GM21367 (cell line): Measurements from ENCODE around the gene USP17L26.
"Not testable (repeated sequence)": the region's sequence is repeated elsewhere in the genome, so short reads cannot be mapped to it uniquely, and the experiment has no call there.

Source experiments
- ATAC-seq: cut with Tn5 transposase; IDR thresholded peaks from one replicate; pipeline ENCODE4 v1.9.1; 2021; ENCODE audit not compliant: unreplicated experiment

Gene USP17L26

GRCh38 chr4:9334358-9334757 lies at the start of gene USP17L26:
TSS of gene USP17L26 (plus strand) at chr4:9334658. CDS start at chr4:9334658, 0 bp downstream.
- not testable (repeated sequence) for ATAC-seq

DNA sequence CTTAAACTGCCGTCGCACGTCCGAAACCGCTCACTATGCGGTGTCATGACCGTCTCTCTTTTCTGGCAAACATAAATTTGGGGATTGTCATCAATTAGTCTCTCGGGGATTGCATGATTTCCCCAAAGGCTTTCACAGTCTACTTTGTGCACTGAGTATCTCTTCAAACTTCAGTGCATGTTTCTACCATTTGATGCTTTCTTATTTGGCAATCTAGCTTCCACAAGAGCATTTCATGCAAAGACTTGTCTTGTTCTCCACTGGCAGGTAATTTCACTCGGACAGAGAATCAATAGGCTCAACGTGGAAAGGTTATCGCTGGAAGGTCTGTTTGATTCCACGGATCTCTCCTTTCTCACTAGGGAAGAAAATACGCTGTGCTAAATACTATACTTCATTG lies 10.3 kb upstream of the USP17L26 start:
- not testable (repeated sequence) for ATAC-seq

- not testable (repeated sequence) for ATAC-seq
Measured at GRCh38 chr4:9324865-9325264, 9.6 kb upstream of the USP17L26 start, which contains the start of gene USP17L24. TSS of gene USP17L24 (plus strand) at chr4:9325165. CDS start at chr4:9325165, 0 bp downstream.

- ATAC-seq: not testable (repeated sequence)
Measured at GRCh38 chr4:9329611-9330010, 4.8 kb upstream of the USP17L26 start, which contains the start of gene USP17L25. TSS of gene USP17L25 (plus strand) at chr4:9329911. CDS start at chr4:9329911, 0 bp downstream.

DNA sequence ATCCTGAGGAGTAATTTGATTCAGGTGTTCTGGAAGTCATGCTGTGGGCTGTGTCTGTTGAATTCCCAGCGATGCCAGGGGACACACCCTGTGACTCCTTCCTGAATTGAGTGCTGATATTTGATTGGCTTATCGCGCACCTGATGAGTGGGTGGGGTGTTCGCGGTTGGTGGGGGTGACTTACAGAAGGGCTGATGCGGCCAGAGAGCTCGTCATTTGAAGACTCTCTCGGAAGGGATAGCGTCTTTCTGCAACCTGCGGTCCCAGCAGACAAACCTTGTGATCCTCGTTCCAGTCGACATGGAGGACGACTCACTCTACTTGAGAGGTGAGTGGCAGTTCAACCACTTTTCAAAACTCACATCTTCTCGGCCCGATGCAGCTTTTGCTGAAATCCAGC lies 4.6 kb downstream of the USP17L26 start, which contains the start of gene USP17L5:
USP17L5 (plus strand) TSS at position 301 of the 400 bp plus-strand sequence; CDS start at position 301, 0 bp downstream.
- not testable (repeated sequence) for ATAC-seq

- not testable (repeated sequence) for ATAC-seq
Measured at GRCh38 chr4:9343848-9344247, 9.4 kb downstream of the USP17L26 start, which contains the start of gene USP17L27. TSS of gene USP17L27 (plus strand) at chr4:9344148. CDS start at chr4:9344148, 0 bp downstream.

GRCh38 chr4:9348593-9348992 lies 14.1 kb downstream of the USP17L26 start, which contains the start of gene USP17L28:
TSS of gene USP17L28 (plus strand) at chr4:9348893. CDS start at chr4:9348893, 0 bp downstream.
- not testable (repeated sequence) for ATAC-seq

DNA sequence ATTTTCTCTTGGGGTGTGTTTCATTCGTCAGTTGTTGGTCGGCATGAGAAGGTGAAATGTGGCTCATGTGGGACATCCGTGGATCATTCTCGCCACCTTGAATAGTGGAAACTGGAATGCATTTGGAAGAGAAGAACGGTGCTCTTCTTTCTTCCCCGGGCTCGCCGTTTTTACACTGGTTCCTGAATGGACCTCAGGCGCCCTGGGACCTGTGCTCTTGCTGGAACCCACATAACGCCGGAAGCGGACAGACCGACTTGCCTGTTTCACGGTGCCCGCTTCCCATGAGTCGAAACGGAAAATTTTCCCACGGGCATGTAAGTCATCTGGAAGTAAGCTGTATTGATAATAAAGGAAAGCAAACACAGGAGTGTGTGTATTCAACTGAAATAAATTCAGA lies 16.4 kb downstream of the USP17L26 start:
- not testable (repeated sequence) for ATAC-seq

DNA sequence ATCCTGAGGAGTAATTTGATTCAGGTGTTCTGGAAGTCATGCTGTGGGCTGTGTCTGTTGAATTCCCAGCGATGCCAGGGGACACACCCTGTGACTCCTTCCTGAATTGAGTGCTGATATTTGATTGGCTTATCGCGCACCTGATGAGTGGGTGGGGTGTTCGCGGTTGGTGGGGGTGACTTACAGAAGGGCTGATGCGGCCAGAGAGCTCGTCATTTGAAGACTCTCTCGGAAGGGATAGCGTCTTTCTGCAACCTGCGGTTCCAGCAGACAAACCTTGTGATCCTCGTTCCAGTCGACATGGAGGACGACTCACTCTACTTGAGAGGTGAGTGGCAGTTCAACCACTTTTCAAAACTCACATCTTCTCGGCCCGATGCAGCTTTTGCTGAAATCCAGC lies 18.9 kb downstream of the USP17L26 start, which contains the start of gene USP17L29:
USP17L29 (plus strand) TSS at position 301 of the 400 bp plus-strand sequence; CDS start at position 301, 0 bp downstream.
- ATAC-seq: not testable (repeated sequence)

- ATAC-seq: not testable (repeated sequence)
Measured at GRCh38 chr4:9362829-9363228, 28.4 kb downstream of the USP17L26 start, which contains the start of gene USP17L30. TSS of gene USP17L30 (plus strand) at chr4:9363129. CDS start at chr4:9363129, 0 bp downstream.

GRCh38 chr4:9379881-9380280 lies 45.4 kb downstream of the USP17L26 start:
- not testable (repeated sequence) for ATAC-seq

GRCh38 chr4:9381012-9381534 lies 46.6 kb downstream of the USP17L26 start:
- not testable (repeated sequence) for ATAC-seq

GRCh38 chr4:9384126-9384525 lies 49.7 kb downstream of the USP17L26 start:
- no peak for ATAC-seq
